ENCODE data around the gene GLRA1.

The GLRA1 gene

DNA sequence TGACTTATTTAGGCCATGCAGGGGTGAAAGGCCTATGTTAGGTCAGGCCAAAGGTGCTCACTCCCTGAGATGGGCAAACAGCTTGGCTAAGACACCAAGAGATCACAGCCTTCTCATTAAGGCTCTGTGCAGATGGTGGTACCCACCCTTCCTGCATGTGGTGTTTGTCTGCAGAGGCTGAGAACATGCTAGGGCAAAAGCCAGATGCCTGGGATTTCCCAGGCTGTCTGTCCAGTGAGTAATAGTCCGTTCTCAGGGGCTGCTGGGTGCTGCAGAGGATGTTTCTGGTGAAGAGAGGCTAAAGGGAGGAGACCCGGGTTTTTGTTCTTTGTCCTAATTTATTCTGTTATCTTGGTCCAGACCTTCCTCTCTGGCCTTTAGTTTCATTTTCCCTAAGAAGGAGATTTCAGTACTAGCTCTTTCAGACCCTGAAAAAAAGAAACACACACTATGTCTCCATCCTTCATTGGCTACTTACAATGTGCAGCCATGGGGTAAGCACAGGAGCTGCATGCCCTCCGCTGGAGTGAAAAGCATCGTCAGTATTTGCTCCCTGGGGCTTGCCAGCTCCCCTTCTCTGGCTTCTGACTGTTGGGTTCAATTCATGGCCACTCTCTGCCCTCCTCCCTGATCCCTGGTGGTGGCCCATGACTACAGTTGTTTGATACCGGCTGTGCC lies 23.4 kb upstream of the GLRA1 start:
- DNase-seq (ENCODE audit: low read depth), result peak; percentile 73
- TF ChIP-seq, protein P1, sequence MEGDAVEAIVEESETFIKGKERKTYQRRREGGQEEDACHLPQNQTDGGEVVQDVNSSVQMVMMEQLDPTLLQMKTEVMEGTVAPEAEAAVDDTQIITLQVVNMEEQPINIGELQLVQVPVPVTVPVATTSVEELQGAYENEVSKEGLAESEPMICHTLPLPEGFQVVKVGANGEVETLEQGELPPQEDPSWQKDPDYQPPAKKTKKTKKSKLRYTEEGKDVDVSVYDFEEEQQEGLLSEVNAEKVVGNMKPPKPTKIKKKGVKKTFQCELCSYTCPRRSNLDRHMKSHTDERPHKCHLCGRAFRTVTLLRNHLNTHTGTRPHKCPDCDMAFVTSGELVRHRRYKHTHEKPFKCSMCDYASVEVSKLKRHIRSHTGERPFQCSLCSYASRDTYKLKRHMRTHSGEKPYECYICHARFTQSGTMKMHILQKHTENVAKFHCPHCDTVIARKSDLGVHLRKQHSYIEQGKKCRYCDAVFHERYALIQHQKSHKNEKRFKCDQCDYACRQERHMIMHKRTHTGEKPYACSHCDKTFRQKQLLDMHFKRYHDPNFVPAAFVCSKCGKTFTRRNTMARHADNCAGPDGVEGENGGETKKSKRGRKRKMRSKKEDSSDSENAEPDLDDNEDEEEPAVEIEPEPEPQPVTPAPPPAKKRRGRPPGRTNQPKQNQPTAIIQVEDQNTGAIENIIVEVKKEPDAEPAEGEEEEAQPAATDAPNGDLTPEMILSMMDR (conservative IDR thresholded peaks at IDR 0.05; ENCODE audit: low read depth, low read length), result no peak
- no peak overlapping the region for H3K4me3 ChIP-seq (ENCODE audit: low read depth, low read length)

DNA sequence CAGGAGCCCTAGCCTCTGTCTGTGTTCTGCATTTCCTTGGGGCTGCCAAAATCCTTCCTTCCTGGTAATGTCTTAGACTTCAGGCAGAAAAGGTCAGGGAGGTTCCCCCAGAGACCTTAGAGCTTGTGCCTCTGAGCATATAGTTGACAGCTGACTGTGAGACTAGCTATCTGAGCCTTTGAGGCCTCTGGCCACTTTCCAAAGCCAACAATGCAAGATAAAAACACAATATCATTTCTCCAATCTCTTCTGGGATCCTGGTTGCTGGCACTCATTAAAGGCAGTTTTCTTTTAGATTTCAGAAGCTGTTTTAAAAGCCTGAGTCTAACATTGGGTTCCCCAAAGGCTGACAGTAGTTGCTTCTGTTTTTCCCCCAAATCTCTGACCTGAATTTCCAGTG lies 13.2 kb upstream of the GLRA1 start:
- TF ChIP-seq, protein P1 (conservative IDR thresholded peaks at IDR 0.05; ENCODE audit: low read depth, low read length), result no peak
- no peak for DNase-seq (ENCODE audit: low read depth)
- H3K4me3 ChIP-seq (ENCODE audit: low read depth, low read length), result no peak overlapping the region

DNA sequence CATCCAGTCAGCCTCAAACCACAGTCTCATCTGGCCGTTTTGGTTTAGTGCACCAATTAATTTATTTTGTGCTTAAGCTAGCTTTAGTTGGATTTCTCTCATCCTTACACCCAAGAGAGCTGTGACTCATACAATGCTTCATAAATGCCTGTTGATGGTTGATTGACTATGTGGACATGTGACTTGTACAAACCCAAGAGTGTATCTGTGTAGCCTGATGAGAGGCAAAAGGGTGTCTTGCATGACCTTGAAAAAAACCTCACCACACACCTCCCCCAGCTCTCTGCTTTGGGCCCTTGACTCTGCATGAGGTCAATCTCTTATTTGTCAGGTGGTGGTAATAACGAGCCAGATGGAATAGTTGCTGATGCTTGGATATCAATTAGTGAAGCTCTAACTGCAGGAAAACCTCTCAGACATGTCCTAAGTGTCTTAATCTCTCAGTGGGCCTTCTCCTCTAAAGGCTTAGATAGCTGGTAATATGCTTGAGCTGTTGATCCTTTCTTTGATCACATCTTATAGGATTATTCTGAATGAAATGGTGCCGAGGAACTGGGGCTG lies 10.6 kb upstream of the GLRA1 start:
- DNase-seq (ENCODE audit: low read depth), result no peak
- H3K4me3 ChIP-seq (ENCODE audit: low read depth, low read length), result no peak overlapping the region
- TF ChIP-seq, protein P1 (conservative IDR thresholded peaks at IDR 0.05; ENCODE audit: low read depth, low read length), result no peak

DNA sequence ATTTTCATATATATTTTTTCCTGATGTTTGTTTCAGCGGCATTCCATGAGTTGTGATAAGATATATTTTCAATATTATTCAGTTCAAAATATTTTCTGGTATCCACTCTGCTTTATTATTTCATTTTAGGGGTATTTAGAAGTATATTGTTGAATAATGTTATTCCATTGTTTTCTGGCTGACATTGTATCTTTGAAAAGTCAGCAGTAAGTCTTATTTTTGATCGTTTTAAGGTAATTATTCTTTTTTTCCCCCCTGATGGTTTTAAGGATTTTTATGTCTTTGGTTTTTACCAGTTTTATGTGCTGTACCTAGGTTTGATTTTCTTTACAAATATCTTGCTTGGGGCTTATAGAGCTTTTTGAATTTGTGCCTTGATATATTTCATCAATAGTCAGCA lies 6.6 kb upstream of the GLRA1 start:
- TF ChIP-seq, protein P1 (conservative IDR thresholded peaks at IDR 0.05; ENCODE audit: low read depth, low read length), result no peak
- DNase-seq (ENCODE audit: low read depth), result peak; percentile 8

DNA sequence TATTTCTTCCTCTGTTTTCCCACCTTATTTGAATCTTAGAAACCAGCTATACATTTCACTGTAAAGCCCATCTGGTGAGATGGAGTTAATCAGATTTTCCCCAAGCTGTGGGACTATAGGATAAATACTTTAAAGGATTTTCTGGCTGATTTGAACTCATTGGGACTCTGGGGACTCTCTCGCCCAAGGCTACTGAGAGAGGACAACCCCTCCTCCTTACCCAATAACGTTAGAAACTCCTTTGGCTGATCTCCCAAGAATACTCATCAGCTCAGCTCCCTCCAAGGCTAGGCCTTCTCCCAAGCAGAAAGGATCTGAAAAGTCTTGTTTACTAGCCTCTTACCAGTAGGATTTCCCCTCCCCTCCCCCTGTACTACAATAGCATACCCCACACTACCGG lies 1.5 kb upstream of the GLRA1 start:
- TF ChIP-seq, protein P1 (conservative IDR thresholded peaks at IDR 0.05; ENCODE audit: low read depth, low read length), result no peak
- no peak for DNase-seq (ENCODE audit: low read depth)
- no peak overlapping the region for H3K4me3 ChIP-seq (ENCODE audit: low read depth, low read length)

More for the DNA sequence above, 6.6 kb upstream of the GLRA1 start:
- H3K4me3 ChIP-seq (ENCODE audit: low read depth, low read length), result no peak overlapping the region

DNA sequence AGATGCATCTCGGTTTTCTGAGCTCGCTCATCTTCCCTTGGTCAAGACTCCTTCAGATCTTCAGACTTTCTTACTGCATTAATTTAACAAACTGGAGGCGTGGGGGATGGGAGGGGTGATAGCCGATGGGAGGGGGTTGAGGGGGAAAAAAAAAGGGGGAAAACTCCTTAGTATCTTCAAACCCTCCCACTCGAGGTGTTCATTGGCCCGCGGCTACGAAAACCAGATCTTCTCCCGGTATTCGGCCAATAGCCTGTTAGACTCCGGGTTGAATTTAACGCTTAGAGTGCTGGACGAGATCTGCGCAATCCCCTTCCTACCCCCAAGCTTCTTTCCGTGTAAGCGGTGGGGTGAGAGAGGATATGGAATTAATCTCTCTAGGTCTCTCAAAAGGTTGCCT lies 689 bp upstream of the GLRA1 start:
- TF ChIP-seq, protein P1 (conservative IDR thresholded peaks at IDR 0.05; ENCODE audit: low read depth, low read length), result no peak
- H3K4me3 ChIP-seq (ENCODE audit: low read depth, low read length), result no peak overlapping the region
- no peak for DNase-seq (ENCODE audit: low read depth)
